Retinal pigment epithelial cell (primary cell): Measurements from ENCODE around the gene ASB2.
A peak's percentile ranks its signal among the peaks of the same experiment; 100 is the strongest.

Experiments
- DNase-seq: peaks from one replicate; pipeline ENCODE4 v3.0.0-alpha.2; 2010; ENCODE audit warnings: low read depth
- H3K4me3 ChIP-seq: 2 replicates; pipeline ENCODE4 v1.5.1; 2011; ENCODE audit warnings: mild to moderate bottlenecking, low read length, control low read depth, moderate library complexity
- CTCF ChIP-seq: conservative IDR thresholded peaks from 2 replicates; pipeline ENCODE4 v1.5.1; 2011; ENCODE audit warnings: low read depth, low read length, control low read depth, inconsistent platforms

The ASB2 gene

GRCh38 chr14:94011795-94012194, 35.4 kb upstream of the ASB2 start:
- H3K4me3 ChIP-seq, result no peak overlapping the region
- no peak for DNase-seq
- TF ChIP-seq CTCF, result no peak

GRCh38 chr14:94010625-94011024, 34.3 kb upstream of the ASB2 start:
- no peak for DNase-seq
- no peak for TF ChIP-seq CTCF
- no peak overlapping the region for H3K4me3 ChIP-seq

GRCh38 chr14:94009767-94010166, 33.4 kb upstream of the ASB2 start:
- TF ChIP-seq CTCF, result no peak
- DNase-seq, result peak; percentile 55
- no peak overlapping the region for H3K4me3 ChIP-seq

GRCh38 chr14:94008234-94008633, 31.9 kb upstream of the ASB2 start:
- no peak for DNase-seq
- no peak for TF ChIP-seq CTCF
- no peak overlapping the region for H3K4me3 ChIP-seq

GRCh38 chr14:94005324-94006073, 29.1 kb upstream of the ASB2 start:
- peak; percentile 65 for TF ChIP-seq CTCF
- no peak for DNase-seq

GRCh38 chr14:94004015-94004414, 27.6 kb upstream of the ASB2 start:
- H3K4me3 ChIP-seq, result no peak overlapping the region
- no peak for DNase-seq
- TF ChIP-seq CTCF, result no peak

More at GRCh38 chr14:94005324-94006073, 29.1 kb upstream of the ASB2 start:
- H3K4me3 ChIP-seq, result no peak overlapping the region

- no peak overlapping the region for H3K4me3 ChIP-seq
- no peak for TF ChIP-seq CTCF
- no peak for DNase-seq
These were observed 27.0 kb upstream of the ASB2 start for GRCh38 chr14:94003397-94003796.
